ENCODE results near the gene GABRB3. TPM values are rescaled to one million over a fixed set of nuclear protein-coding genes. Genes with fewer than 3 reads are reported as not detected.
A peak's percentile ranks its signal among the peaks of the same experiment; 100 is the strongest.

GABRB3 gene
- total RNA-seq, 2 experiments from 2014 or later: 0.19 TPM; not detected in 1

DNA sequence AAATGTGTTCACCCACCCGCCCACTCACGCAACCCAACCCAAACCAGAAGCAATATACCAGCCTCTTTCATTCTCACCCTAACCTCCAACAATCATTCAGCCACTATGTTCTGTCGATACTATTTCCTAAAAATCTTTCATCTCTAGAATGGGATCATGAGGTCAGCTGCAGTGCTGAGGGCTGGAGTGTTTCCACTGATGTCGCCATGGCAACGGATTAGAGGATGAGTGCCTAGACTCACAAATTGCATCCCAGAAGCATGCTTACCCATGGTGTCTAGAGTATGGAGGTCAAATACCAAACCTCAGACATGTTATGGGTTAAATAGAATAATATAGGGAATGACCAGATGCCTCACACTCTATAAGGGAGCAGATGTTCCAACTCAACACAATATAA is 138.5 kb downstream of the GABRB3 start:
- Mint-ChIP-seq H3K36me3 (ENCODE audit: low read depth) (no peaks in the 10 kb centered on the region), H3K27ac (no peak overlapping the region), H3K27me3 (ENCODE audit: low read depth) (no peaks in the 10 kb centered on the region), H3K9me3 (peaks cover 7% of the 10 kb centered on the region), H3K4me3 (no peak overlapping the region), H3K4me1 (ENCODE audit: low read depth) (no peaks in the 10 kb centered on the region)
- intact Hi-C loops (cut with micrococcal nuclease): no loop called here
- no peak for DNase-seq
- CTCF ChIA-PET: no interaction called here

DNA sequence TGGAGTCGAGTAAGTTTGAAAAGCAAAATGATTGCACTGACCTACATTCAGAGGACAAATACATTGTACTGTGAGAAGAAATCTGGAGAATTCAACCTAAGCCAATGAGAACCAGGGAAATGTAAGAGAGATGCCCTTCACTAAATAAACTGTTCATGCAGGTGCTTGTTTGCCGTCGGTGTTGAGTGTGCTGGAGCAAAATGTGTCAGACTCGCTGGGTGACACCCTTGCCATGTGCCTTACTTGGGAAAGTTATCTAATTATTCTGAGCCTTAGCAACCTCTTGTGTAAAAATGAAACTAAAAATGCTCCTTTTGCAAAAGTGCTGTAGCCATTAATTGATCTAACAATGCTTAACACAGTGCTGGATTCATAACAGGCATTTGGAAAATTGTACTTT is 140.4 kb downstream of the GABRB3 start:
- H3K9me3 Mint-ChIP-seq: peaks cover 9% of the 10 kb centered on the region
- H3K4me3 Mint-ChIP-seq: no peak overlapping the region
- H3K27ac Mint-ChIP-seq: no peak overlapping the region
- no peaks in the 10 kb centered on the region for H3K4me1 Mint-ChIP-seq (ENCODE audit: low read depth)
- CTCF ChIA-PET: no interaction called here
- no peaks in the 10 kb centered on the region for H3K36me3 Mint-ChIP-seq (ENCODE audit: low read depth)
- DNase-seq: no peak
- H3K27me3 Mint-ChIP-seq (ENCODE audit: low read depth): no peaks in the 10 kb centered on the region
- intact Hi-C loops (cut with micrococcal nuclease): no loop called here

DNA sequence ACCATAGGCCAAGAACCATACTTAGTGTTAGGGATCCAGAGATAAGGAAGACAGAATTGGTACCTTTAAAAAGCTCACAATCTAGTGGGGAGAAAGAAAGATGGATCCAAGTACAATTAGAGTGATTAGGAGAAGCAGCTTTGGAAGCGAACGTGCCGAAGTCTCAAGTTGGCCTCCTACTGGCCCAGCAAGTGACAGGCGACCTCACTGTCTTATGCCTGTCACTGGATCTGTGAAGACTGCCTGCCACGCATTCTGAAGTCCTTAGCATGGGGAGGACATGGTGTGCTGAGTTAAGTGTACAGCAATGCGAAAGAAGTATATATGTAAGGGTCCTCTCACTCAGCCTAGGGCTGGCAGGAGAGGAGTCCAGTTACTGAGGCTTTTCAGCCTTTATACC is 141.0 kb downstream of the GABRB3 start:
- H3K4me1 Mint-ChIP-seq (ENCODE audit: low read depth): no peaks in the 10 kb centered on the region
- CTCF ChIA-PET: no interaction called here

DNA sequence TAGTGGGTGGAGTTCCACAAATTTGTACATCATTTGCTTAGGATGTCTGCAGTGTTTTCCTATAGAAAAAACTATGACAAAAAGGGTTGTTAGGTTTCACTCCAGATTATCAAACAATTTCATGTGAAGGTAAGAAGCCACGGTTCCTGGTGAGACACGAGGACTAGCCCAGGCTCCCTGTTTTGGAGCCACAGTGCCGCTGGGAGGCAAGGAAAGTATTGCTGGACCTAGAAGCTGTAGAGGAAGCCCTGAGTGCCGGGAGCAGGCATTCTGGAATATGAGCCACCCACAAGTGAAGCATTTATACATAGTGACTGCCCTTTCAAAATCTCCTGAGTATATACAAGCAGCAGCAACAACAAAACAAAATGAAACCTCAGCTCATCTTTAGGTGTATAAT is 142.0 kb downstream of the GABRB3 start:
- Mint-ChIP-seq H3K9me3 (peaks cover 6% of the 10 kb centered on the region), H3K4me1 (ENCODE audit: low read depth) (no peaks in the 10 kb centered on the region), H3K27ac (no peak overlapping the region), H3K36me3 (ENCODE audit: low read depth) (no peaks in the 10 kb centered on the region), H3K4me3 (no peak overlapping the region), H3K27me3 (ENCODE audit: low read depth) (no peaks in the 10 kb centered on the region)
- no peak for DNase-seq
- intact Hi-C loops (cut with micrococcal nuclease): no loop called here
- CTCF ChIA-PET: no interaction called here

More for the DNA sequence above, 141.0 kb downstream of the GABRB3 start:
- no peak for DNase-seq
- Mint-ChIP-seq H3K36me3 (ENCODE audit: low read depth) (no peaks in the 10 kb centered on the region), H3K27me3 (ENCODE audit: low read depth) (no peaks in the 10 kb centered on the region), H3K27ac (no peak overlapping the region), H3K4me3 (no peak overlapping the region), H3K9me3 (peaks cover 10% of the 10 kb centered on the region)
- intact Hi-C loops (cut with micrococcal nuclease): no loop called here

DNA sequence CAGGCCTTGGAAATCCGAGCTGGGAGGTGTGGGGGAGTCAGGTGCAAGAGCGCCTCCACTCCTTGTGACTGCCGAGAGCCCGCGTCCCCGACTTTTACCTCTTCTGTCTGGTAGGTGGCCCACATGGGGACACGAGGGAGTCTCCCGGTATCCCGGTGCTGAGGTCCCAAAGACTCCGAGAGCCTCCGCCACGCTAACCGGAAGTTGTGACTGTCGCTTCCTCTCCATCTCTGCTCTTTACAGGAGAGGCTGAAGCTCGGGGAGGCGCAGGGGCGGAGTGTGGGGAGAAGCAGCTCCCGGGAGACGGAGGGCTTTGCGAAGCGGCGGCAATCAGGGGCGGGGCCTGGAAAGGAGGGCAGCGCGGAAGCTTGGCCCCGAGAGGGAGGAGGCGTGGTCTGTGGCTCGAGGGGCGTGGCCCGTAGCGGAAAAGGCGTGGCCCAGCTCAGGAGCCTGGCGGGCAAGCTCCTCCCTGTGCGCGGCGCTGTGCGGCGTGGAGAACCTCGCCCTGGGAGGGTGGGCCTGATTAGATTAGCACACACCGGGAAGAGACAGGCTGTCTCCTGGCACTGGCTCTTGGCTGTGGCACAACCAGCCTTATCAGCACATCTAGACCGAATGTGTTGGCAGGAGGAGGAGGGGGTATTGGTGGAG is 143.9 kb downstream of the GABRB3 start:
- Mint-ChIP-seq H3K27me3 (ENCODE audit: low read depth) (no peaks in the 10 kb centered on the region), H3K36me3 (ENCODE audit: low read depth) (no peaks in the 10 kb centered on the region), H3K4me1 (ENCODE audit: low read depth) (no peaks in the 10 kb centered on the region), H3K4me3 (peak overlapping the region; percentile 9), H3K9me3 (peaks cover 6% of the 10 kb centered on the region), H3K27ac (no peak overlapping the region)
- peak; percentile 9 for DNase-seq
- CTCF ChIA-PET: interaction anchor here (0.7 kb wide), 1 partner anchor 27 kb away, joined by 4 read pairs; no protein-coding TSS in a partner anchor
- intact Hi-C loops (cut with micrococcal nuclease): no loop called here

DNA sequence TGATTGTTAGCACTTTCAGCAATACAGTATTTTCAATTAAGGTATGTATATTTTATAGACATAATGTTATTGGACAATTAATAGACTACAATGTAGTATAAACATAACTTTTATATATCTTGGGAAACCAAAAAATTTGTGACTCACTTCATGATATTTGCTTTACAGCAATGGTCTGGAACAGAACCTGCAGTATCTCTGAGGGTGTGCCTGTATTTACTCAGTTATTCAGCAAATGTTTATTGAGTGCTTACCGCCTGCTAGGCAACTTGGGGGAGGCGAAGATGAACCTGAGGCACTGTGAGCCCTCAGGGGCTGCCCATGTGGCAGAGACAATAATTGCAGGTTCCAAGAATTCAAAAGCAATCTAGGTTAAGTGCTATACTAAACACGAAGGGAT is 144.8 kb downstream of the GABRB3 start:
- H3K9me3 Mint-ChIP-seq: peaks cover 6% of the 10 kb centered on the region
- no peak overlapping the region for H3K4me3 Mint-ChIP-seq
- no peaks in the 10 kb centered on the region for H3K27me3 Mint-ChIP-seq (ENCODE audit: low read depth)
- no peaks in the 10 kb centered on the region for H3K36me3 Mint-ChIP-seq (ENCODE audit: low read depth)
- no peak overlapping the region for H3K27ac Mint-ChIP-seq
- CTCF ChIA-PET: no interaction called here
- H3K4me1 Mint-ChIP-seq (ENCODE audit: low read depth): no peaks in the 10 kb centered on the region
- intact Hi-C loops (cut with micrococcal nuclease): no loop called here
- DNase-seq: no peak

DNA sequence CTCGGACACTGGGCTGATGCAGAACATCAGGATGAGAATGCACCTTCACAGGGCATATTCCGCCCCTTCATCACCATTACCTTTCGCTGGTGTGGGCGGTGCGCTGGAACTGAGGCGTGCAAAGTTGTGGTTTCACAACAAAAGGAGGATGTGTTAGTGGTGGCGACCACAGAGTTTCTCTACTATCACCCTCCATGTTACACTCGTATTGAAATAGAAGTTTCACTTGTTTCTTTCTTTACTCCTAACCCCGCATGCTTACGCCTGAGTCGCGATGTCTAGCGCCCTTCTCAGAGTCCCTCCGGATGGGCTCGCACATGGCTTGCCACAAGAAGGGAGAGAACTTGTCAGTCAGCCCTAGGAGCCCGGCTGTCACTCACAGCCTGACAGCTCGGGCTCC is 148.7 kb downstream of the GABRB3 start:
- CTCF ChIA-PET: no interaction called here

DNA sequence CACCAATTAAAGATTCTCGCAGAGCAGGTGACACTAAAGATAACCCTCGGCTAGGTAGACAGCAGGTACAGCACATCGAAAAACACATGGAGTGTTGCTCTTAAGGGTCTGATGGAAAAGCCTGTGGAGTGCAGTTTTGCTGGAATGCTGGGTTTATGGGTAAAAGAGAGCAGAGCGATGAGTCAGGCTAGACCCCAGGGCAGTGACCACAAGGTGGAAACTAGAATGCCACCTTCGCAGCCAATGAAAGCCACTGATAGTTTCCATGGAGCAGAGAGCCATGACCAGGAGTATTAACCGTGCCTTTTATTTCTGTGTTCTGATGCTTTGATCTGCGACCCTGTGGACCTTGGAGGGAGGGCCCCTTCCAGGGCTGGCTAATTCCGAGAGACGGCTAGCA is 149.8 kb downstream of the GABRB3 start:
- no peak for DNase-seq
- Mint-ChIP-seq H3K4me1 (ENCODE audit: low read depth) (no peaks in the 10 kb centered on the region), H3K9me3 (peaks cover 15% of the 10 kb centered on the region), H3K27me3 (ENCODE audit: low read depth) (no peaks in the 10 kb centered on the region), H3K27ac (no peak overlapping the region), H3K4me3 (no peak overlapping the region), H3K36me3 (ENCODE audit: low read depth) (no peaks in the 10 kb centered on the region)
- intact Hi-C loops (cut with micrococcal nuclease): no loop called here
- CTCF ChIA-PET: no interaction called here

More for the DNA sequence above, 148.7 kb downstream of the GABRB3 start:
- H3K27ac Mint-ChIP-seq: no peak overlapping the region
- no peaks in the 10 kb centered on the region for H3K4me1 Mint-ChIP-seq (ENCODE audit: low read depth)
- H3K9me3 Mint-ChIP-seq: peaks cover 15% of the 10 kb centered on the region
- no peaks in the 10 kb centered on the region for H3K27me3 Mint-ChIP-seq (ENCODE audit: low read depth)
- no peak for DNase-seq
- no peak overlapping the region for H3K4me3 Mint-ChIP-seq
- no peaks in the 10 kb centered on the region for H3K36me3 Mint-ChIP-seq (ENCODE audit: low read depth)
- intact Hi-C loops (cut with micrococcal nuclease): no loop called here

DNA sequence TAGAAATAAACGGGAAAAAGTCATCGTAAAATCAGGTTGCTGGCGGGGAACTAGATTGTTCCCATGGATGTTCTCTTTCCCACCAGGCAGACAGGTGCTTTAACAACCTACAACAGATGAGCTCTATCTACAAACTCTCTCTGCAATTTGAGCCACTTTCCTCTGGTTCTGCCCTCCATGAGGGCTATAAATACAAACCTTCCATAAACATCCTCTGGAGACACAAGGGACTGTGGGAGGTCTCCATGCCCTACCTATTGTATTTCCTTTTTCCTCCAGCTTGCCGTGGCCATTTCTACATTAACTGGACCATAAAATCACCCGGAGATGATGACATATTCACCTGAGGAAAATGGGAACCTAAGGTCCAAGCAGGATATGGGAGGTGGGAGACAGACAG is 151.1 kb downstream of the GABRB3 start:
- intact Hi-C loops (cut with micrococcal nuclease): no loop called here
- Mint-ChIP-seq H3K4me1 (ENCODE audit: low read depth) (no peaks in the 10 kb centered on the region), H3K27me3 (ENCODE audit: low read depth) (no peaks in the 10 kb centered on the region), H3K27ac (no peak overlapping the region), H3K9me3 (peaks cover 10% of the 10 kb centered on the region), H3K4me3 (no peak overlapping the region), H3K36me3 (ENCODE audit: low read depth) (no peaks in the 10 kb centered on the region)
- DNase-seq: no peak
- CTCF ChIA-PET: no interaction called here

DNA sequence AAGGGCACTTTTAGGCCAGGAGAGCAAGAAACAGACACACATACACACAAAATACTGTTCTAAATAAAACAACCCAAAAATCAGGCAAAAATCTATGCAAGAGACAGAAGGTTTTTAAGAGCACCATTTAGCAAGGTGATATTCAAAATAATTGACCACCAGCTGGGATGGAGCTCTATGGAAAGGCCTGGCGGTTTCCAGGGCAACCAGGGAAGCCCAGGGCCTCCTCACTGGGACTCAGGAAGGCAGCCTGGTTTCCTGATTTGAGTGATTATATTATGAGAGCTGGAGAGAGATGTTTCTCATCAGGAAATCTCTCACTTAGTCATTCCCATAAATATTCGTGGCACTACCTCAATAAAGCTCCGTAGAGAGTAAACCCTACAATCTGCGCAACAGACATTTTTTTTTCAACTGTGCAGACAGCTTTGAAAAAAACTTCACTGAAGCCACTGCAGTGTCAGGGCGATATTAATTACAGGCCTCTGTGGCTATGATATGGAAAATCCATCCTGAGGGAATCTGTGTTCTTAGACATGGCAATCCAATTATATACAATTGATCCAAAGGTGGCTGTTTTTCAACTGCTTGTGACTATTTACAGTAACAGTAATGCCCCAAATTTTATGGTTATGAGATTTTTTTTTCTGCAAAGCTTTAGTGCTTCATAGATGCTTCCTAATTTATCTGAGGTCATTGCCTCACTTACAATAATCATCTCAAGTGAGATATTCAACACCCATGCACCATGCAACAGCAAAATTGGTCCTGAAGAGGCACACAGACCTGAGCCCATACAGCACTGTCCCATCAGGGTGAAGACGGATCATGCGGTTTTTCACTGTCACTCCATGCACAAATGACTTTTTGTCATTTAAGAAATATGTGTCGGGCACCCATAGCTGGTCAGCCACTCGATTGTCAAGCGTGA is 152.1 kb downstream of the GABRB3 start:
- CTCF ChIA-PET: no interaction called here
- H3K36me3 Mint-ChIP-seq (ENCODE audit: low read depth): no peaks in the 10 kb centered on the region
- no peaks in the 10 kb centered on the region for H3K27me3 Mint-ChIP-seq (ENCODE audit: low read depth)
- H3K4me3 Mint-ChIP-seq: no peak overlapping the region
- no peak overlapping the region for H3K27ac Mint-ChIP-seq
- H3K9me3 Mint-ChIP-seq: peaks cover 12% of the 10 kb centered on the region
- intact Hi-C loops (cut with micrococcal nuclease): no loop called here
- DNase-seq: no peak
- no peaks in the 10 kb centered on the region for H3K4me1 Mint-ChIP-seq (ENCODE audit: low read depth)

DNA sequence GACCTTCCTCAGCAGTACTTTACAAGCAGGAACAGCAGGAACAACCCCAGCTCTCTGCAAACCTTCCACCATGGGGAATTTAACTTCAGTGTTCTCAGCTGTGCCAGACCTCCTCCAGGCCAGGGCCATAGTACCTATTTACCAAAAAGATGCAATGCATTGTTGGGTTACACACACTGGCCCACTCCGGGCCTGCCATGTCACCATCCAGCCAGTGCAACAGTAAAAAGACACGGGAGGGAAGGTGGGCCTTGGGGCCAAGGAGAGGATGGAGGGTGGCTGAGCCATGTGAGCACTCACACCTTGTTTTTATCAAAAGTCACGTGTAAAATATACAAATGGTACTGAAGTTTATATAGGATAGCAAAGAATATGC is 157.0 kb downstream of the GABRB3 start:
- peaks cover 13% of the 10 kb centered on the region for H3K9me3 Mint-ChIP-seq
- H3K27ac Mint-ChIP-seq: no peak overlapping the region
- CTCF ChIA-PET: no interaction called here
- no peaks in the 10 kb centered on the region for H3K4me1 Mint-ChIP-seq (ENCODE audit: low read depth)
- intact Hi-C loops (cut with micrococcal nuclease): no loop called here
- H3K4me3 Mint-ChIP-seq: no peak overlapping the region
- no peak for DNase-seq
- H3K36me3 Mint-ChIP-seq (ENCODE audit: low read depth): no peaks in the 10 kb centered on the region
- no peaks in the 10 kb centered on the region for H3K27me3 Mint-ChIP-seq (ENCODE audit: low read depth)

DNA sequence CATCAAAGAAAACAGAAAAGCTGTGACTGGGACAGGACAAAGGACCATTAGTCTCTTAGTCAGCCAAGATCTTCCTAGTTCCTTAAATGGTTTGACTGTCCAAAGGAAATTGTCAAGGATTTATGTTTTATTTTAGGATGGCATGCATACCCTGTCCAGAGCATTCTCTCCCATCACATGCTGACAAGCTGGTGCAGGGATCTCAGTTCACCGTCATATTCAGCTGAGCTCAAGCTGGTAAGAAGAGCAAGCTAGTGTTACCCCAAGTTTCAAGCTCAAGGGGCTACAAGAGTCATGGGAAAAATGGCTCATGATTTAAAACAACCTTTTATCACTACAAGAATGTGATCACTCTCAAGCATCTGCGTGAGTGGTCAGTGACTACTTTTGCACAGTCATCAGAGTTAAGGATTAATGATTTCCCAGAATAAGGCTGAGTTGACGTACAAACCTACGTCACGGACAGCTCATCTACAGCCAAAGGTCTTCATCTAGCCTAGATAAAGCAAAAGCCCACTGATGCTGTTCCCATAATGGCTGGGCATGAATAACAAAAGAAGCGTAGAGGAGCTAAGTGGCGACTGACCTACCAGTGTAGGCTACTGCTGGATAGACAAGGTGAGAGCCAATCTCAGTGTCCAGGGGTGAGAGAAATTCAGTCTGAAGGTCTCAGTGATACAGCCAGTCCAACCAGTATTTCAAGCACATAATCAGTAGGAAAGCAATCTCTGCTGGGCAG is 157.5 kb downstream of the GABRB3 start:
- Mint-ChIP-seq H3K9me3 (peaks cover 14% of the 10 kb centered on the region), H3K36me3 (ENCODE audit: low read depth) (no peaks in the 10 kb centered on the region), H3K27me3 (ENCODE audit: low read depth) (no peaks in the 10 kb centered on the region), H3K27ac (no peak overlapping the region), H3K4me1 (ENCODE audit: low read depth) (no peaks in the 10 kb centered on the region), H3K4me3 (no peak overlapping the region)
- no peak for DNase-seq
- CTCF ChIA-PET: no interaction called here
- intact Hi-C loops (cut with micrococcal nuclease): no loop called here
